HG02571 (cell line): ENCODE data around the gene DPPA2.

ENCODE experiments used
- ATAC-seq: cut with Tn5 transposase; IDR thresholded peaks from one replicate; pipeline ENCODE4 v1.9.1; 2021; ENCODE audit warnings: mild to moderate bottlenecking, moderate library complexity; ENCODE audit not compliant: unreplicated experiment

The DPPA2 gene

DNA sequence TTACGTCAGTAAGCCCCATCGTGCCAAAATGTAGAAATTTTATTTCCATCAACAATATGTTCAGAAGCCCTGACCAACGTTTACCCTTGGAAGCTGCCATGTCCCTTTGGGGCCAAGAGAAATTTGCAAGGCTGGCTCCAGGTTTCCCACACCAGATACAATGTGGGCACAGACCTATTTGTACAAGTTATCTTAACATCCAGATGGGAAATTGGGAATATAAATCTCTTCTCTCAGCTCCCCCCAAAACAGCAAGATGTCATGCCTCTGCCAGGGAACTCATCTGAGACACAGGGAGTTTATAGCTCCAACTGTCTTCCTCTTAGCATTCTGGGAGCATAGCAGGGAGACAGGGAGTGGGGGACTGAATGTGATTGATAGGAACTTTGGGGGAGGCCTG lies 9.3 kb upstream of the DPPA2 start:
- ATAC-seq = no peak

DNA sequence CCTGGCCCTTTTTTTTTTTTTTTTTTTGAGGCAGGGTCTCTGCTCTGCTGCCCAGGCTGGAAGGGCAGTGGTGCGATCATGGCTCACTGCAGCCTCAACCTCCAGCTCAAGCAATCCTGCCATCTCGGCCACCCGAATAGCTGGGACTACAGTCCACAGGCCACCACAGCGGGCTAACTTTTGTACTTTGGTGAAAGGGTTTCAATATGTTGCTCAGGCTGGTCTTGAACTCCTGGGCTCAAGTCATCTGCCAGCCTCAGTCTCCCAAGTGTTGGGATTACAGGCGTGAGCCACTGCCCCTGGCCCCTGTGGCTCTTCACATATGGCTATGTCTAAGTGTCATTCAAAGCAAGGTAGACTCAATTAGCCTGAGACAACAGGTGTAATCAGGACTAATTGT lies 8.8 kb upstream of the DPPA2 start:
- ATAC-seq = no peak

DNA sequence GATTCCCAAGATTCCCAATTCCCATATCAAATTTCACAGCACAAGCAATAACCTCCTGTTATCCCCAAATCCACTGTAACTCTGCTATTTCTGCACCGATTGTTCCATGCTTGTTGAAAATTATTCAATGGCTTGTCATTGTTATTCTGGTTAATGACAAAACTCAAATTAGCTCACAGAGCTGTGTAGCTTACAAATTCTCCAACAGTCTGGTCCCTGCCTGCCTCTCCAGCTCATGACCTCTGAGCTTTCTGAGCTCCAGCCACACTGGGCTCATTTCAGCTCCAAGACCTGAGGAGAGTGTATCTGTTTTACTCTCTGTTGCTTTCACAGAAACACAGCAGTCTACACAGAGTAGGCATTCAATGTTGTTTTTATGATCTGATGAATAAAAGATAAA lies 3.3 kb downstream of the DPPA2 start:
- no peak for ATAC-seq

DNA sequence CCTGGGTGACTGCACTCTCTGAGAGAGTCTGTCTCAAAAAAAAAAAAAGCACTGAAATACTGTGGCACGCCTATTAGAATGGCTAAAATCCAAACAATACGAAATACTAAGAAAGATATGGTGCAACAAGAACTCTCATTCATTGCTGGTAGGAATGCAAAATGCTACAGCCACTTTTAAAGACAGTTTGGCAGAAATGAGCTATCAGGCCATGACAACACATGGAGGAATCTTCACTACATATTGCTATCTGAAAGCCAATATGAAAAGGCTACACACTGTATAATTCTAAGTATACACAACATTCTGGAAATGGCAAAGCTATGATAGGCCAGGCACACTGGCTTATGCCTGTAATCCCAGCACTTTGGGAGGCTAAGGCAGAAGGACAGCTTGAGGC lies 18.8 kb downstream of the DPPA2 start:
- ATAC-seq = no peak

DNA sequence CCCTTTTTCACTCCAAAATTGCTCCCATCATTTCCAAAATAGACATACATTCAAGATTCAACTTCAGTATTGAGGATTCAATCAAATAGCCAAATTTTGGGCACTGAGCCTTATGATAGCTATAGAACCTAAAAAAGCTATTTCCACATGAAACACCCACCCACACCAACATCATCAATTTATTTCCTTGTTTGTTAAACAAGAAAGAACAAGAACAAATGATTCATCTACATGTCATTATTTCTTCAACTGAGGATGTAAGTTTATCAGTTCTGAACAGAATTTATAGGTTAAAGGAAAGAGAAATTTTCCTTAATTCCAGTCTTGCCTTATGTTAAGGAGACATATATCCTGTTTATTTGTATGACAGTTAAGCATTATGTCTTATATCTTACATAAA lies 32.2 kb downstream of the DPPA2 start:
- no peak for ATAC-seq

DNA sequence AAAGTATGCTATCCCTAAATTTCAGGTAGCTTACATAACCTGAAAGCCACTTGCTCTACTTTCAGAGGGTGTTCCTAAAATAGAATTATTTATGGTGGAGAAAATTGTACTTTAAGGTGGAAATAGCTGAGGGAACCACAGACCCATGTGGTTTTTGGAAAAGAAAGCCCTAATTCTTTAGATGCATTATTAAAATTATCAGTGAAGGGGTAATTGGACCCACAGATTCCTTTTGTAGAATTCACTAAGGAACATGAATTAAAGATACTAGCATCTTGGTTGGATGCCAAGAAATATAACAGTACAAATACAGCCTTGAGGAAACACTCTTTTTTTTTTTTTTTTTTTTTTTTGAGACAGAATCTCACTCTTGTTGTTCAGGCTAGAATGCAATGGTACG lies 37.8 kb downstream of the DPPA2 start:
- ATAC-seq = no peak

DNA sequence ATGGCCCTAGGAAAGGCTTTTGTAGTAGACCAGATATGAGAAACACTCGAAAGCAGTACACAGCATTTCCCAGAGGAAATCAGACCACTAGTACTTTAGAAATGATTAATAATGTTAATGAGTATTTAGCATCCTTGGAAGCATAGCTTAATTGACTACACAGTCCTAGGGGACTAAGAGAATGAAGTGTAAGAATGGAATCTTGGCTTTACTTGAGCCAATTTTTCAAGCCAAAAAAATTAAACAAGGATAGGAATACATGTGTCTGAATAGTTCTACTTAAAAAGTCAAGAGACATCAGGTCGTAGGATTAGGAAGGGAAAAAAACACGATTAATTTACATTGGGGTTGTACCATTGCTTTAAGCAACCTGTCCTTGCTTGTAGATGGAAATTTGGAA lies 38.2 kb downstream of the DPPA2 start:
- ATAC-seq = no peak

DNA sequence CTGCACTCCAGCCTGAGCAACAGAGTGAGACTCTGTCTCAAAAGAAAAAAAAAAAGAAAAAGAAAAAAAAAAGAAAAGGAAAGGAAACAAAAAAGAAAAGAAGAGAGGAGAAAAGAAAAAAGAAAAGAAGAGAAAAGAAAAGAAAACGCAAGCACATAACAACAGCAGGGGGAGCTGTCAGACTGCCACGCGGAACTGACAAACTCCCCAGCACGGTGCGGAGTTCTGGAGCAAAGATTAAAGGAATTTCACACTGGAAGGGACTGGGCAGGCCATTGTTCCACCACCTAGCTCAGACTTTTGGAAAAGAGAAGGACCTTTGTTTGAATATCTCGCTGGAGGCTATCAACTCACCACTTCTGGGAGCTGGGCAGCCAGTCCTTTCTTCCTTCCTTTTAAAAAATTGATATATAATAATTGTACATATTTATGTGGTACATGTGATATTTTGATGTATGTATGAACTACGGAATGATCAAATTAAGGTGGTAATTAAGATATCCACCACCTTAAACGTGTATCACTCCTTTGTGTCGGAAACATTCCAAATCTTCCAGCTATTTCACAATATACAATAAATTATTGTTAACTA lies 40.5 kb downstream of the DPPA2 start:
- no peak for ATAC-seq

DNA sequence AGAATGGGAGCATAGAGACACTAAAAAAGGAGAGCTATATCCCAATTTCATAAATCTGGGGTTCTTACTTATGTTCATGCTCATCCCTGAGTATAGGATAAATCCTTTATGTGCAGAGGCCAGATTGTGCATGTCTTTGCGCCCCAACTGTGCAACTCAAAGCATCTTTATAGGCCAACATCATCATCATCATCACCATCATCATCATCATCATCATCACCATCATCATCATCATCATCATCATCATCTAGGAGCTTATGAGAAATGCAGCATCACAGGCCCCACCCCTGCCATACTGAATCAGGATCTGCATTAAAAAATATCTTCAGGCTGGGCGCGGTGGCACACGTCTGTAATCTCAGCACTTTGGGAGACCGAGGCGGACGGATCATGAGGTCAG lies 45.5 kb downstream of the DPPA2 start:
- no peak for ATAC-seq

DNA sequence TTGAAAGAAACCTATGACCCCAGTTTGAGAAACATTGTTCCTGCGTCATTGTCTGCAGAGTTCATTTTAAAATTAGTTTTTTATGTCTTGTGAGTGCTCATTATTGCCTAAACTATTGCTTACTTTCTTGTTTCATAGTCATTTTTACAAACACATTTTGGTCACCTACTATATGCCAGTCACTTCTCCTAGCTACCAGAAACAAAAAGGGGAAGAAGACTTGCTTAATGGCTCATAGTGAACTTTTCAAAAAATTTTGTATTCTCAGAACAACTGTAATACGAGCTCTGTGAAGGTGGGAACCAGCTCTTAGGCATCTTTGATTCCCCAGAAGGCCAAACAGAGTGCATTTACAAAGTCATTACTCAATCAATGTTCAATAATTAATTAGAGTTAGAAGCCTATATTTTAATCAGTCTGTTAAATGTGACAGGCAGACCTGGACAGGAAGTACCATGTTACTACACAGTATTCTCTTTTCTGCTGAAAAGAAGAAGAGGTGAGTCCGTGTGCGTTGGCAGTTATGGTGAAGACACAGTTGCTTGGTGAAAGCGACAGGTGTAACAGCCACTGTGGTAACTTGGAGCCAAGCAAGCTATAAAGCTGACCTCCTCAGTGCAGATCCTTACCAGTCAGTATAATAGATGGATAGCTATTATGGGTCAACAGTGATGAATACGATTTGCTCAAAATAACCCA lies 46.6 kb downstream of the DPPA2 start:
- ATAC-seq = no peak

DNA sequence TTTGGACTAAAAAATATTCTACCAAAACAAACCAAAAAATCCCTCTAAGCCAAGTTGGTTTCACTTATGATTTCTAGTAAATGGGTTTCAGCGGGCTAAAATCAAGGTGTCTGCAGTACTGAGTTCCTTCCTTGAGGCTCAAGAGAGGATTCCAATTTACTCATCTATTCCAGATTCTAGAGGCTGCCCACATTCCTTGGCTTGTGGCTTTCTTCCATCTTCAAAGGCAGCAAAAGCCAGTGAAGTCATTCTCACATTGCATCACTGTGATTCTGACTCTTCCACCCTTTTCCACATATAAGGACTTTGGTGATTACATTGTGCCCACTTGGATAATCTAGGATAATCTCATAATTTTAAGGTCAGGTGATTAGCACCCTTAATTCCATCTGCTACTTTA lies 48.1 kb downstream of the DPPA2 start:
- ATAC-seq = no peak

DNA sequence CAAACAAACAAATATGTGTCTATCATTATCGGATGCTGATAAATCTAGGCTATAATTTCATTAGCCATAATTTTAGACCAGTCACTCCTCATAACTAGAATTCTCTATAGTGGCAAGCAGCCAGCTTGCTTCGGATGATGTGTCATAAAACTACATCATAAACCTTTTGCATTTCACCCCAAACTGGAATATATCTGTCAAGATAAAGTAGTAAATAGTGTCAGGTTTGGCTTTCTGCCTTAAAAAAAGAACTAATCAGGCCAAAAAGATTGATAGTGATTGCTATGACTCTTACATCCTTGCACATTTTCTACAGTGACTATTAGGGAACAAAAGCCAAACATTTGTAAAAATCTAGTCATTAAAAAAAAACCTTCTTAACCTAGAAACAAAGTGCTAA lies 51.0 kb downstream of the DPPA2 start:
- no peak for ATAC-seq

DNA sequence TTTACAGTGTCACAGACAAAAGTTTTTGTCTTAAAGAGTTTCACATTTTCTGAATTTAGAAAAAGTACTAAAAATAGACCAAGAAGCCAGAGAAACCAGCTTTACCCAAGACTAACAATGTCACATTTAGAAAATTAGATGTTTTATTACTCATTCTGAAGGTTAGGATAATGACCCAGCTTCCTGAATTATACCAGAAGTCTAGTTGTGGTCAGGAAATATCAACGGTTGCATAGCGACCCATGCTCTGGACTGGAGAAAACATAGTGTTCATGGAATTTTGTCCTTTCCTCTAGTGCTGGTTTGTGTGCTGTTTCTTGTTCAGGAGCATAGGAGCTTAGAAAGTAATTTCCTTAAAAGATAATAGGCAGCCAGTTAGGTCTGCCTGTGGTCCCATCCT lies 59.0 kb downstream of the DPPA2 start:
- ATAC-seq = no peak

DNA sequence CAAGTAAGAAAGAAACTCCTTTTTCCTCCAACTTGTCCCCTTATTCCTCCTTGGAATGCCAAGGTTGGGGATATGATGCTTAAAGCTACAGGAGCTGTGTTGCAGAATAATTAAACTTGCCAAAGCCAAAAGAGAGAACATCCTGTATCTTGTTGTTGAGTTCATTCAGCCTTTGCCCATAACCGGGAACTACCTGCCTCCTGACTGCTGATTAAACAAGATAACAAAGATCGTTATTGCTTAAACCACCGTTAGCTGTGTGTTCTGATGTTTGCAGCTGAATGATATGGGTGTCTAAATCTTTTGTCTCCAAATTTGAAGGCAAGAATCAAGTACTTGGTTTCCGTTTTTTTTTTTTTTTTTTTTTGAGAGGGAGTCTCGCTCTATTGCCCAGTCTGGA lies 61.5 kb downstream of the DPPA2 start:
- no peak for ATAC-seq

DNA sequence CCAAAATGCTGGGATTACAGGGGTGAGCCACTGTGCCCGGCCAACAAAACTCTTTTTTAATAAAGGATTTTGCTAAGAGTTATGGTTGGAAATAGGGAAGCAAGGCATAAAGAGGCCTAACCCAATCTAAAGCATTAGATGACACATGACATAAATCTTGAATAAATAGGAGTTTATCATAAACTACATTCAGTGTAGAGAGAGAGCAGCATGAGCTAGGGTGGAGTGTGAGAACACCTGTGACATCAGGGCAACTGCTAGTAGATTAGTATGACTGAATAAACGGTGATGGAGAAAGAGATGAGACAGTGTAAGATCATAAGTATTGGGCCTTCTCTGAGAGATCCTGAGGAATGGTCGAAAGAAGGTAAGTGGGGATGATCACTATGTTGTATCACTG lies 63.7 kb downstream of the DPPA2 start:
- ATAC-seq = no peak
